GM12873 (cell line): Measurements from ENCODE around the gene RALGPS1.

Experiments
- CTCF ChIP-seq: IDR thresholded peaks from 2 replicates; pipeline ENCODE4 v1.5.1; 2012; ENCODE audit warnings: low read depth, mild to moderate bottlenecking, moderate library complexity, low read length, control low read depth; ENCODE audit not compliant: insufficient read depth; ENCODE audit errors: missing control alignments

RALGPS1 gene

GRCh38 chr9:127035423-127035822 is 120.8 kb downstream of the RALGPS1 start:
- TF ChIP-seq CTCF: no peak

DNA sequence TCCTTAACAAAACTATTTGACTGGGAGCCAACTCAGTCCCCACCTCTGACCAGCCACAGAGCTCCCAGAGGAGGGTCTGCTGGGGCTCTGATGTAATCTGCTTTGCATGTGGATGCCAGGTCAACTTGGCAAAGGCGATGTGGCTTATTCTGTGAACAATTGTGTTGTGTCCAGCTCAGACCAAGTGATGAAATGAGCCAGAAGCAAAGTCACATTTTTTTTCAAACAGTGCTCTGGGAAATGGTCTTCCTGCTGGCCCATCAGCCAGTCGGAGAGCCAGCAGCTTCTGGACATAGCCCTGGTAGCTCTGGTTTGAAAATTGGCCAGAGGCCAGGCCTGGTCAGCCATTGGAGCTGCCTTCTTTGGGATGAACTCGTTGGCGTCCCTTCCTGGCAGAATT is 121.4 kb downstream of the RALGPS1 start:
- no peak for TF ChIP-seq CTCF

- TF ChIP-seq CTCF: no peak
Observed at GRCh38 chr9:127036437-127036836, 121.9 kb downstream of the RALGPS1 start.

- no peak for TF ChIP-seq CTCF
Observed at GRCh38 chr9:127038531-127038930, 123.9 kb downstream of the RALGPS1 start.

DNA sequence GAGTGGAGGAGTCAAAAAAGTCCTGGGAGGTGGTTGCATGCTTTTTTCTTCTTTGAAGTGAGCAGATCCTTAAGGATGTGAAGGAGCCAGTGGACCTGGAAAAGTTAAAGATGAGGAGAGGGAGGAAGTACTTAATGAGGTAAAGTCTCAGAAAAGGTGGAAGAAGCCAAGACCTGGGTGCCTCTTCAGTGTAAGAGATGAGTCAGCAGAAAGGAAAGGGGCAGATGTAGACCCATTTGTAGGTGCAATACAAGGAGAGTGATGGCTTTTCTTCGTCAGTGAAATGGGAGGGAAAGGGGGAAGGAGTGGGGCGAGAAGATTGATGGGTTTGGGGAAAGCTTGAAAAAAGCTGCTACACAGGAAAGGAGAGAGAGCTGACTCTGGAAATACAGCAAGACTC is 124.9 kb downstream of the RALGPS1 start:
- TF ChIP-seq CTCF: no peak

DNA sequence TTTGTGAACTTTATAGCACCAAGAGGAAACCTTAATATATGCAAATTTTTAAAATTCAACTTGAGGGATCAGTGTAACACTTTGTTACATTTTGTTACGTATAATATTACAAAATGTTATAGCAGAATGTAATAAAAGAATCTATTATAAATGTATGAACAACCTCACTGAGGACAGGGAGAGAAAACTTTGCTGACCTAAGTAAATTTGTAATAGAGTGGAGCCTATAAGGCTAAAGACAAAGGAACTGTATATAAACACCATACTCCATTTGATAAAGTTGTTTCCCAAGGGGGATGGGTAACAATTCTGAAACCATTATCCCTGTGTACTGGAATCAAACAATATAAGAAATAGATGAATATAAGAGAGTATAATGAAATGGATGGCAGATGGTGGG is 130.6 kb downstream of the RALGPS1 start:
- TF ChIP-seq CTCF: no peak

GRCh38 chr9:127047971-127048370 is 133.4 kb downstream of the RALGPS1 start:
- TF ChIP-seq CTCF: no peak
